Lower leg skin (tissue), 4 donors: ENCODE data around the gene ATF6. TPM values are rescaled to one million over a fixed set of nuclear protein-coding genes. Genes with fewer than 3 reads are reported as not detected.

Experiments used
- DNase-seq, 2 donors: peaks; one replicate each; pipeline ENCODE4 v3.0.0-alpha.2; 2019; ENCODE audit warnings: low spot score in 2 of 2
- H3K4me3 ChIP-seq: fragments of 200-600 bp; sonication (generic); 2 replicates; pipeline ENCODE4 v1.5.1; 2017; ENCODE audit warnings: mild to moderate bottlenecking, low read depth; ENCODE audit not compliant: poor library complexity, severe bottlenecking
- CTCF ChIP-seq, 3 donors: fragments of 450-650 bp; IDR thresholded peaks; one replicate each; pipeline ENCODE4 v1.5.1; 2016; ENCODE audit warnings: antibody characterized with exemption in 3 of 3, mild to moderate bottlenecking in 3 of 3, moderate library complexity in 2 of 3
- POLR2A ChIP-seq, 2 donors: fragments of 450-650 bp; IDR thresholded peaks; one replicate each; pipeline ENCODE4 v1.6.1; 2016 to 2017; ENCODE audit warnings: antibody characterized with exemption in 2 of 2, mild to moderate bottlenecking in 1 of 2, moderate library complexity in 1 of 2
- WGBS, 2 donors: methylation state at CpG; one replicate each; pipeline ENCODE4 v1.1.5; 2018; 5-methylcytosine and 5-hydroxymethylcytosine counted together
- intact Hi-C: fragments of 100-400 bp; cut with DNase I; formaldehyde crosslinking; loops from one replicate; pipeline ENCODE4 v1.15.0; 2023; ENCODE audit warnings: low total_unique reads
- total RNA-seq, 4 donors: library from RNA; depleted of rRNA; stranded (reverse); fragments of >200 nt; gene quantifications; one replicate each; pipeline ENCODE4 v1.1.0, GENCODE V29; 2016

The ATF6 gene
- total RNA-seq, 4 donors from 2014 or later, result 28.7 to 33.5 (median 31.2) TPM

- no peak overlapping the region for H3K4me3 ChIP-seq
- TF ChIP-seq CTCF (IDR thresholded peaks at IDR 0.05) (no peak), POLR2A (IDR thresholded peaks at IDR 0.05) (no peak)
- WGBS, 2 donors, result 84 to 85% methylated on average over 6 of the region's 6 CpGs
- intact Hi-C loops, result no loop called here
- DNase-seq, result peak in 1 of 2 donors; percentile 6
Observed at GRCh38 chr1:162006081-162006480, 240.0 kb downstream of the ATF6 start.

- 89 to 90% methylated on average over 3 of the region's 3 CpGs for WGBS, 2 donors
- intact Hi-C loops, result no loop called here
- peak in 1 of 2 donors; percentile 42 for DNase-seq
- H3K4me3 ChIP-seq, result no peak overlapping the region
- no peak for TF ChIP-seq CTCF (IDR thresholded peaks at IDR 0.05)
- no peak for TF ChIP-seq POLR2A (IDR thresholded peaks at IDR 0.05)
Observed at GRCh38 chr1:162007466-162007865, 241.3 kb downstream of the ATF6 start.

GRCh38 chr1:162008799-162009198 lies 242.7 kb downstream of the ATF6 start:
- TF ChIP-seq POLR2A (IDR thresholded peaks at IDR 0.05) (no peak), CTCF (IDR thresholded peaks at IDR 0.05) (no peak)
- H3K4me3 ChIP-seq, result no peak overlapping the region
- DNase-seq, result no peak
- intact Hi-C loops, result no loop called here
- 89 to 93% methylated on average over 5 of the region's 5 CpGs for WGBS, 2 donors

GRCh38 chr1:162009501-162010174 lies 243.5 kb downstream of the ATF6 start:
- no peak for TF ChIP-seq POLR2A (IDR thresholded peaks at IDR 0.05)
- no peak for TF ChIP-seq CTCF (IDR thresholded peaks at IDR 0.05)
- intact Hi-C loops, result no loop called here
- peak in 1 of 2 donors; percentile 72 for DNase-seq
- H3K4me3 ChIP-seq, result no peak overlapping the region
- WGBS, 2 donors, result 64 to 66% methylated on average over 9 of the region's 9 CpGs

GRCh38 chr1:162010175-162010506 lies 244.0 kb downstream of the ATF6 start:
- no peak for TF ChIP-seq CTCF (IDR thresholded peaks at IDR 0.05)
- no peak for TF ChIP-seq POLR2A (IDR thresholded peaks at IDR 0.05)
- 77 to 82% methylated on average over 3 of the region's 3 CpGs for WGBS, 2 donors
- H3K4me3 ChIP-seq, result no peak overlapping the region
- intact Hi-C loops, result no loop called here
- DNase-seq, result peak in 1 of 2 donors; percentile 66
